Measurements from ENCODE around the gene CHD6.

DNA sequence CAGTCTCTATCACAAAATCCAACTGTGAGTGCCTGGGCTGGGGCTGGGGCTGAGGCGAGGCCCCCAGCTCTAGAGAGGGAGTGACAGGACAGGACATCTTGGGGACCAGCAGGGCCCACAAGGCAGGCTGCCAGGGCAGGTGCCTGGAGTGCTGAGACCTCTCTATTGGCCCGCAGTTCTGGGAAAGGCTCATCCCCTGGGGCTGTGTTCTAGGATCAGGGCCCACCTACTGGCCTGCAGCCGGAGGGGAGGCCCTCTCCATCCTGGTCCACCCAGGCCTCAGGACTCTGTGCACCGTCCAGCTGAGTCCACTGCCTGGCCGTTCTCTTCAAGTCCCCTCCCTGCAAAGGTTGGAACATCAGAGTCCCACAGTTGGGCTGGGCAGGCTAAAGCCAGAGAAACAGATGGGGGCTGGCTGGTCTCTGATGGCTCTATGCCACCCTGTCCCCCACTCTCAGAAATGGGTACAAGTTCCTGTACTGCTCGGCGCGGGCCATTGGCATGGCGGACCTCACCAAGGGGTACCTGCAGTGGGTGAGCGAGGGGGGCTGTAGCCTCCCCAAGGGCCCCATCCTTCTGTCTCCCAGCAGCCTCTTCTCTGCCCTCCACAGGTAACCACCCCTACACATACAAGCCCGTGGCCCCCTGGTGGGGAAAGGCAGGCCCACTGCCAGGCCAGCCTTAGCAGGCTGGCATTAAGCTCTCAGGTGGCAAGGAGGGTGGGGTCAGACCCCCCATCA is 260.6 kb downstream of the CHD6 start:
- TF ChIP-seq, protein P1, sequence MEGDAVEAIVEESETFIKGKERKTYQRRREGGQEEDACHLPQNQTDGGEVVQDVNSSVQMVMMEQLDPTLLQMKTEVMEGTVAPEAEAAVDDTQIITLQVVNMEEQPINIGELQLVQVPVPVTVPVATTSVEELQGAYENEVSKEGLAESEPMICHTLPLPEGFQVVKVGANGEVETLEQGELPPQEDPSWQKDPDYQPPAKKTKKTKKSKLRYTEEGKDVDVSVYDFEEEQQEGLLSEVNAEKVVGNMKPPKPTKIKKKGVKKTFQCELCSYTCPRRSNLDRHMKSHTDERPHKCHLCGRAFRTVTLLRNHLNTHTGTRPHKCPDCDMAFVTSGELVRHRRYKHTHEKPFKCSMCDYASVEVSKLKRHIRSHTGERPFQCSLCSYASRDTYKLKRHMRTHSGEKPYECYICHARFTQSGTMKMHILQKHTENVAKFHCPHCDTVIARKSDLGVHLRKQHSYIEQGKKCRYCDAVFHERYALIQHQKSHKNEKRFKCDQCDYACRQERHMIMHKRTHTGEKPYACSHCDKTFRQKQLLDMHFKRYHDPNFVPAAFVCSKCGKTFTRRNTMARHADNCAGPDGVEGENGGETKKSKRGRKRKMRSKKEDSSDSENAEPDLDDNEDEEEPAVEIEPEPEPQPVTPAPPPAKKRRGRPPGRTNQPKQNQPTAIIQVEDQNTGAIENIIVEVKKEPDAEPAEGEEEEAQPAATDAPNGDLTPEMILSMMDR (IDR thresholded peaks at IDR 0.05; ENCODE audit: low read depth, low read length, missing input control) = no peak
- TF ChIP-seq JUND (IDR thresholded peaks at IDR 0.05) (no peak), RAD21 (IDR thresholded peaks at IDR 0.05) (no peak), HNF4G (IDR thresholded peaks at IDR 0.05) (no peak), FOXA2 (IDR thresholded peaks at IDR 0.05) (no peak), TAF1 (conservative IDR thresholded peaks at IDR 0.05) (no peak), YY1 (IDR thresholded peaks at IDR 0.05) (no peak), RXRA (IDR thresholded peaks at IDR 0.05) (no peak), GABPA (IDR thresholded peaks at IDR 0.05 in 1 of 2, conservative IDR thresholded peaks at IDR 0.05 in 1 of 2) (no peak), SP1 (IDR thresholded peaks at IDR 0.05) (no peak)
- TF ChIP-seq, protein P2, sequence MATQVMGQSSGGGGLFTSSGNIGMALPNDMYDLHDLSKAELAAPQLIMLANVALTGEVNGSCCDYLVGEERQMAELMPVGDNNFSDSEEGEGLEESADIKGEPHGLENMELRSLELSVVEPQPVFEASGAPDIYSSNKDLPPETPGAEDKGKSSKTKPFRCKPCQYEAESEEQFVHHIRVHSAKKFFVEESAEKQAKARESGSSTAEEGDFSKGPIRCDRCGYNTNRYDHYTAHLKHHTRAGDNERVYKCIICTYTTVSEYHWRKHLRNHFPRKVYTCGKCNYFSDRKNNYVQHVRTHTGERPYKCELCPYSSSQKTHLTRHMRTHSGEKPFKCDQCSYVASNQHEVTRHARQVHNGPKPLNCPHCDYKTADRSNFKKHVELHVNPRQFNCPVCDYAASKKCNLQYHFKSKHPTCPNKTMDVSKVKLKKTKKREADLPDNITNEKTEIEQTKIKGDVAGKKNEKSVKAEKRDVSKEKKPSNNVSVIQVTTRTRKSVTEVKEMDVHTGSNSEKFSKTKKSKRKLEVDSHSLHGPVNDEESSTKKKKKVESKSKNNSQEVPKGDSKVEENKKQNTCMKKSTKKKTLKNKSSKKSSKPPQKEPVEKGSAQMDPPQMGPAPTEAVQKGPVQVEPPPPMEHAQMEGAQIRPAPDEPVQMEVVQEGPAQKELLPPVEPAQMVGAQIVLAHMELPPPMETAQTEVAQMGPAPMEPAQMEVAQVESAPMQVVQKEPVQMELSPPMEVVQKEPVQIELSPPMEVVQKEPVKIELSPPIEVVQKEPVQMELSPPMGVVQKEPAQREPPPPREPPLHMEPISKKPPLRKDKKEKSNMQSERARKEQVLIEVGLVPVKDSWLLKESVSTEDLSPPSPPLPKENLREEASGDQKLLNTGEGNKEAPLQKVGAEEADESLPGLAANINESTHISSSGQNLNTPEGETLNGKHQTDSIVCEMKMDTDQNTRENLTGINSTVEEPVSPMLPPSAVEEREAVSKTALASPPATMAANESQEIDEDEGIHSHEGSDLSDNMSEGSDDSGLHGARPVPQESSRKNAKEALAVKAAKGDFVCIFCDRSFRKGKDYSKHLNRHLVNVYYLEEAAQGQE (IDR thresholded peaks at IDR 0.05) = no peak
- TF ChIP-seq, protein P3, sequence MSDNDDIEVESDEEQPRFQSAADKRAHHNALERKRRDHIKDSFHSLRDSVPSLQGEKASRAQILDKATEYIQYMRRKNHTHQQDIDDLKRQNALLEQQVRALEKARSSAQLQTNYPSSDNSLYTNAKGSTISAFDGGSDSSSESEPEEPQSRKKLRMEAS (IDR thresholded peaks at IDR 0.05) = no peak
- TF ChIP-seq, protein P4, sequence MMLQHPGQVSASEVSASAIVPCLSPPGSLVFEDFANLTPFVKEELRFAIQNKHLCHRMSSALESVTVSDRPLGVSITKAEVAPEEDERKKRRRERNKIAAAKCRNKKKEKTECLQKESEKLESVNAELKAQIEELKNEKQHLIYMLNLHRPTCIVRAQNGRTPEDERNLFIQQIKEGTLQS (IDR thresholded peaks at IDR 0.05) = no peak
- TF ChIP-seq, protein P5, sequence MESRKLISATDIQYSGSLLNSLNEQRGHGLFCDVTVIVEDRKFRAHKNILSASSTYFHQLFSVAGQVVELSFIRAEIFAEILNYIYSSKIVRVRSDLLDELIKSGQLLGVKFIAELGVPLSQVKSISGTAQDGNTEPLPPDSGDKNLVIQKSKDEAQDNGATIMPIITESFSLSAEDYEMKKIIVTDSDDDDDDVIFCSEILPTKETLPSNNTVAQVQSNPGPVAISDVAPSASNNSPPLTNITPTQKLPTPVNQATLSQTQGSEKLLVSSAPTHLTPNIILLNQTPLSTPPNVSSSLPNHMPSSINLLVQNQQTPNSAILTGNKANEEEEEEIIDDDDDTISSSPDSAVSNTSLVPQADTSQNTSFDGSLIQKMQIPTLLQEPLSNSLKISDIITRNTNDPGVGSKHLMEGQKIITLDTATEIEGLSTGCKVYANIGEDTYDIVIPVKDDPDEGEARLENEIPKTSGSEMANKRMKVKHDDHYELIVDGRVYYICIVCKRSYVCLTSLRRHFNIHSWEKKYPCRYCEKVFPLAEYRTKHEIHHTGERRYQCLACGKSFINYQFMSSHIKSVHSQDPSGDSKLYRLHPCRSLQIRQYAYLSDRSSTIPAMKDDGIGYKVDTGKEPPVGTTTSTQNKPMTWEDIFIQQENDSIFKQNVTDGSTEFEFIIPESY (IDR thresholded peaks at IDR 0.05) = no peak

Measured in liver (tissue), 3 donors.